ENCODE results near the gene CTXND2. TPM values are rescaled to one million over a fixed set of nuclear protein-coding genes. Genes with fewer than 3 reads are reported as not detected.
"Not testable (repeated sequence)": the region's sequence is repeated elsewhere in the genome, so short reads cannot be mapped to it uniquely, and the experiment has no call there.

The CTXND2 gene
- total RNA-seq, 2 donors from 2014 or later, result 1.4 TPM; not detected in 1

DNA sequence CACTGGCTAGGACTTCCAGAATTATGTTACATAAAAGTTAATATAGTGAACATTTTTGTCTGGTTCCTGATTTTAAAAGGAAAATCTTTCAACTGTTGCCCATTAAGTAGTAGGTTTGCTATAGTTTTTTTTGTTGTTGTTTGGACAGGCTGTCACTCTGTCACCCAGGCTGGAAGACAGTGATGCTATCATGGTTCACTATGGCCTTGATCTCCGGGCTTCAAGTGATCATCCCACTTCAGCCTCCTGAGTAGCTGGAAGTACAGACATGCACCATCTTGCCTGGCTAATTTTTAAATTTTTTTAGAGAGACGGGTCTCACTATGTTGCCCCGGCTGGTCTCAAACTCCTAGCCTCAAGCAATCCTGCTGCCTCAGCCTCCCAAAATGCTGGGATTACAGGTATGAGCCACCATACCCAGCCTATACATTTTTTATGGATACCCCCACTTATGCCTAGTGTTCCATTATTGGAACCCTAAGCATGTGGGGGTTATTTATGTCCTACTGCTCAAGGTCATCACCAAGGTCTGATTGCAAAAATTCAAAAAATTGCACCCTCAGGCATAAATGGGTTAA lies 6.5 kb downstream of the CTXND2 start:
- WGBS, result 84% methylated on average over 3 of the region's 3 CpGs

DNA sequence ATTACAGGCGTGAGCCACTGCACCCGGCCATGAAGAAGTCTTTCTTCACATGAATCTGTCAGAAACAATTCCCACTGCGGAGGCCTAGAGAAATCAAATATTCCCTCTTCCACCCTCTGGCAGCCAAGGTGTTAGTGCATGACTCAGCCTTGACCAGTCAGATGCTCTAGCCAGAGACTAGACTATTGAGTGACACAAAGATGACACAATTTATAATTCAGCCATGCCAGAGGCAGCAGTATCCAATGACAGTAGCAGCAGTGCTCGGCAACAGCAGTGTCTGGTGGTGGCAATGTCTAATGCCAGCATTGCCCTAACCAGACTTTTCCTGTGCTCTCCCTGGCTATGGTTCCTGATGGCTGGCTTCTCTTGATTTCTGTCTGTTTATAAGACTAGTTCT lies 8.7 kb downstream of the CTXND2 start:
- Histone ChIP-seq H3K9me3 (no peaks in the 10 kb centered on the region), H3K27ac (no peak overlapping the region), H3K36me3 (no peaks in the 10 kb centered on the region), H3K4me1 (replicated peaks) (no peaks in the 10 kb centered on the region), H3K4me3 (no peak overlapping the region), H3K27me3 (replicated peaks; ENCODE audit: insufficient read depth) (no peaks in the 10 kb centered on the region)
- WGBS, result 74% methylated on average over 4 of the region's 4 CpGs
- no peak for DNase-seq (ENCODE audit: low spot score)
- intact Hi-C loops (cut with DNase I), result no loop called here
- TF ChIP-seq POLR2AphosphoS5 (IDR thresholded peaks at IDR 0.05), result no peak
- TF ChIP-seq, protein P1, sequence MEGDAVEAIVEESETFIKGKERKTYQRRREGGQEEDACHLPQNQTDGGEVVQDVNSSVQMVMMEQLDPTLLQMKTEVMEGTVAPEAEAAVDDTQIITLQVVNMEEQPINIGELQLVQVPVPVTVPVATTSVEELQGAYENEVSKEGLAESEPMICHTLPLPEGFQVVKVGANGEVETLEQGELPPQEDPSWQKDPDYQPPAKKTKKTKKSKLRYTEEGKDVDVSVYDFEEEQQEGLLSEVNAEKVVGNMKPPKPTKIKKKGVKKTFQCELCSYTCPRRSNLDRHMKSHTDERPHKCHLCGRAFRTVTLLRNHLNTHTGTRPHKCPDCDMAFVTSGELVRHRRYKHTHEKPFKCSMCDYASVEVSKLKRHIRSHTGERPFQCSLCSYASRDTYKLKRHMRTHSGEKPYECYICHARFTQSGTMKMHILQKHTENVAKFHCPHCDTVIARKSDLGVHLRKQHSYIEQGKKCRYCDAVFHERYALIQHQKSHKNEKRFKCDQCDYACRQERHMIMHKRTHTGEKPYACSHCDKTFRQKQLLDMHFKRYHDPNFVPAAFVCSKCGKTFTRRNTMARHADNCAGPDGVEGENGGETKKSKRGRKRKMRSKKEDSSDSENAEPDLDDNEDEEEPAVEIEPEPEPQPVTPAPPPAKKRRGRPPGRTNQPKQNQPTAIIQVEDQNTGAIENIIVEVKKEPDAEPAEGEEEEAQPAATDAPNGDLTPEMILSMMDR (IDR thresholded peaks at IDR 0.05), result no peak
- TF ChIP-seq POLR2A (IDR thresholded peaks at IDR 0.05), result no peak

More for the DNA sequence above, 6.5 kb downstream of the CTXND2 start:
- Histone ChIP-seq H3K27me3 (replicated peaks; ENCODE audit: insufficient read depth) (no peaks in the 10 kb centered on the region), H3K4me1 (replicated peaks) (no peaks in the 10 kb centered on the region), H3K9me3 (no peaks in the 10 kb centered on the region), H3K36me3 (no peaks in the 10 kb centered on the region), H3K27ac (no peak overlapping the region), H3K4me3 (no peak overlapping the region)
- intact Hi-C loops (cut with DNase I), result no loop called here
- no peak for TF ChIP-seq POLR2AphosphoS5 (IDR thresholded peaks at IDR 0.05)
- TF ChIP-seq, protein P1 (IDR thresholded peaks at IDR 0.05), result no peak
- TF ChIP-seq POLR2A (IDR thresholded peaks at IDR 0.05), result no peak
- no peak for DNase-seq (ENCODE audit: low spot score)

DNA sequence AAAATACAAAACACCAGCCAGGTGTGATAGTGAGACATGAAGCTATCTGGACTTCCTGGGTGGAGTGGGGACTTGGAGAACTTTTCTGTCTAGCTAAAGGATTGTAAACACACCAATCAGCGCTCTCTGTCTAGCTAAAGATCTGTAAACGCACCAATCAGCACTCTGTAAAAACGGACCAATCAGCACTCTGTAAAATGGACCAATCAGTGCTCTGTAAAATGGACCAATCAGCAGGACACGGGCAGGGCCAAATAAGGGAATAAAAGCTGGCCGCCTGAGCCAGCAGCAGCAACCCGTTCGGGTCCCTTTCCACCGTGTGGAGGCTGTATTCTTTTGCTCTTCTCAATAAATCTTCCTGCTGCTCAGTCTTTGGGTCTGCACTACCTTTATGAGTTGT lies 12.9 kb downstream of the CTXND2 start:
- H3K4me1 ChIP-seq (replicated peaks); H3K27me3 ChIP-seq (replicated peaks; ENCODE audit: insufficient read depth); intact Hi-C loops (cut with DNase I); H3K27ac ChIP-seq; H3K4me3 ChIP-seq; DNase-seq (ENCODE audit: low spot score); H3K9me3 ChIP-seq; H3K36me3 ChIP-seq: not testable (repeated sequence)
- 85% methylated on average over 8 of the region's 8 CpGs for WGBS

DNA sequence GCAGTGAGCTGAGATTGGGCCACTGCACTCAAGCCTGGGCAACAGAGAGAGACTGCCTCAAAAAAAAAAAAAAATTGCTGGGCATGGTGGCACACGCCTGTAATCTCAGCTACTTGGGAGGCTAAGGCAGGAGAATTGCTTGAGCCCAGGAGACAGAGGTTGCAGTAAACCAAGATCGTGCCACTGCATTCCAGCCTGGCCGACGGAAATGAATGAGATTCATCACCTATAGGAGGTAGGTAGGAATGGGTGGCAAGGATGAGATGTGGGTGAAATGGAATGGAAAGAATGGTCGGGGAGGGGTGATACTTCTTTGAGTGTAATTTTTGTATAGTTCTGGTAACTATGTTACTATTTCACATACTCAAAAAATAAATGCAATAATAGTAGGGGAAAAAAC lies 15.4 kb downstream of the CTXND2 start:
- Histone ChIP-seq H3K27me3 (replicated peaks; ENCODE audit: insufficient read depth) (no peaks in the 10 kb centered on the region), H3K4me3 (no peak overlapping the region), H3K4me1 (replicated peaks) (no peaks in the 10 kb centered on the region), H3K27ac (no peak overlapping the region), H3K9me3 (no peaks in the 10 kb centered on the region), H3K36me3 (no peaks in the 10 kb centered on the region)
- WGBS, result 93% methylated on average over 5 of the region's 5 CpGs
- no peak for DNase-seq (ENCODE audit: low spot score)
- intact Hi-C loops (cut with DNase I), result no loop called here
- TF ChIP-seq POLR2AphosphoS5 (IDR thresholded peaks at IDR 0.05) (no peak), POLR2A (IDR thresholded peaks at IDR 0.05) (no peak)
- TF ChIP-seq, protein P1 (IDR thresholded peaks at IDR 0.05), result no peak

DNA sequence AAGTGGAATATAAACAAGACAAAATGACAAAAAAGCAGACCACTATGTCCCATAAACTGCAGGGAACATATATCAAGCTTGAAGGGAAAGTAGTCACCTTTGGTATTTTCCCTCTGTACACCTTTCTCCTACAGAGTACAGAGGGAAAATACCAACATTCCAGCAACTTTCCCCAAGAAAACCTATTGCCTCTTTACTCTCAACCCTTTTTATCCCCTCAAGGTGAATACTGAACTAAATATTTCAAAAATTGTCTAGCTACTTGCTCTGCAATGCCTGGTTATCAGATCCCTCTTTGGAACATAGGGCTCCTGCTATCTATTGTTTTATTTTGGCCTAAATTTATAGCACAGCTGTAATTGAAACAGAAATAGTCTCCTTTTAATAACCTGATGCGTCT lies 15.8 kb downstream of the CTXND2 start:
- intact Hi-C loops (cut with DNase I), result no loop called here

More for the DNA sequence above, 15.8 kb downstream of the CTXND2 start:
- no peak for TF ChIP-seq POLR2A (IDR thresholded peaks at IDR 0.05)
- TF ChIP-seq POLR2AphosphoS5 (IDR thresholded peaks at IDR 0.05), result no peak
- TF ChIP-seq, protein P1 (IDR thresholded peaks at IDR 0.05), result no peak
- no peaks in the 10 kb centered on the region for H3K27me3 ChIP-seq (replicated peaks; ENCODE audit: insufficient read depth)
- no peak overlapping the region for H3K27ac ChIP-seq
- no peaks in the 10 kb centered on the region for H3K36me3 ChIP-seq
- H3K4me1 ChIP-seq (replicated peaks), result no peaks in the 10 kb centered on the region
- no peak for DNase-seq (ENCODE audit: low spot score)
- H3K9me3 ChIP-seq, result no peaks in the 10 kb centered on the region
- H3K4me3 ChIP-seq, result no peak overlapping the region
- 37% methylated on average over 1 of the region's 1 CpG for WGBS
